ENCODE data around the gene SEC16A.

The SEC16A gene

DNA sequence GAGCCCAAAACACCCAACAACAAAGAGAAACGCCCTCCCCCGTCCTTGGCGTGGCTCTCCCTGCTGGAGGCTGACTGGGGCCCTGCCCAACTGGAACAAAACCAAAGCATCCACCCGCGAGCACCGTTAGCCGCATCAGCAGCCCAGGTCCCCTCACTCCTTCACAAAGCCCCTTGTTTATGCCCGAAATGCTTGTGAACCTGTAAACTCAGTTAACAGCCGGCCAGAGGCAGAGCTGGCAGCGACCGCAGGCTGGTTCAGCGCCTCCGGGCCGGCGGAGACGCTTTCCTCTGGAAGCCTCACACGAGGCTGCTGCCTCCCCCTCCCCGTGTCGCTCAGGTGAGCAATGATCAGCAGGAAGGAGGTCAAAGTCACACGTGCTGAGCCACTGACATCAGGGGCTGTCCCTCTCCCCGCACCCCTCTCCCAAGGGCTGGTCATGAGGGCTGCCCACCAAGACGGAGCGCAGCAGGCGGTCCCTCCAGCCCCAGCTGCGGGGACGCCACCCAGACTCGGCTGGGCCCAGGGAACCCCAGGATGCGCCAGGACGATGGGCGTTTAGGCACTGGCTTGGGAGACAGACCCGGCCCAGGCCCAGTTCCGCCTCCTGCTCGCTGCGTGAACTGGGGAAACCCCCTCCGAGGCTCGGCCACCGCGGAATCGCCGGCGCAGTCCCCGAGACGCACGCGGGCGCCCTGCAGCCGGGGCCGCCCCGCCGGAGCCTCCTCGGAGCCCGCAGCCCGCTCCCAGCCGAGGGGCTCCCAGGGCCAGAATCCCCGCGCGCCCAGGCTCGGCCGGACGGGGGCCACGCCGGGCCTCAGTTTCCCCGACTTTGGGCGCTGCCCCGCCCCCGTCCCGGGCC, 83.4 kb downstream of the SEC16A start:
- DNase-seq: no peak

DNA sequence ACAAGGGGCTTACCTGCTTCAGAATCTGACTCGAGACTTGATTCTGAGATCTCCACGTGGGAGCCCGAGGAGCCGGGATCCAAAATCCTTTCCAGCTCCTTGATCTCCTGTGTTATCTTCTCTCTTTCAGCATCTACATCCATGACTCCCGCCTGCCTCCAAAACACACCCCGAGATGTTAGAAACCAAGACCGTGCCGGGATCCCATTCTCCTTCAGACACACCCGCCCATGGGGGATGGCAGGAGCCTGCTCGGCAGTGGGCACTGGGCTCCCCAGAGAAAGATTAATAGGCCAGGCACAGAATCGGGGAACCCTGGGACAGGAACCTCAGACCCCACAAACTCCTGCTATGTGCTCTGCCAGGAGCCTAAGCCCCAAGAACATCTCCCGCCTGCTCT, 84.6 kb downstream of the SEC16A start:
- DNase-seq: no peak

DNA sequence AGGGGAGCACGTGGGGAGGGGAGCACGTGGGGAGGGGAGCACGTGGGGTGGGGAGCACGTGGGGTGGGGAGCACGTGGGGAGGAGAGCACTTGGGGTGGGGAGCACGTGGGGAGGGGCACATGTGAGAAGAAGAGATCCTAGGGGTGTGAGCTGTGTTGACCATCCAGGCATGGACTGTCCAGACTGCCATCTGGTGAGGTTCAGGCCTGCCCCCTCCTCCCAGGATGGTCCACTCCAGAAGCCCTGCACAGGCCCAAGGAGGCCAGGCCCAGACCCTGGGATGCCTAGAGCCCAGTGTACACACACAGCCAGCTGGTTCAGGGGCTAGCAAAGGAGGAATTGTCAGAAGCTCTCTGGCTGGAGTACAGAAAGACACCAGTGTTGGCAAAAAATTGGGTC, 85.2 kb downstream of the SEC16A start:
- DNase-seq: no peak

DNA sequence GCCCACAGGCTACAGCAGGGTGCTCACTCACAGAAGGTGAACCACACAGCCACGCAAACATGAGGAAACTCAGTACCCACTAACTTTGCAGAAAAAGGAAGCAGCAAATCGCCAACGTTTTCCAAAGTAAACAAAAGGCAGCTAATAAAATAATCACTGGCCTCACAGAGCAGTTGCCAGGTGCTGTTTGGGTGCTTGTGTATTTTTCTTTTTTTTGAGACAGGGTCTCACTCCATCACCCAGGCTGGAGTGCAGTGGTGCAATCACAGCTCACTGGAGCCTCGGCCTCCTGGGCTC, 86.7 kb downstream of the SEC16A start:
- no peak for DNase-seq

DNA sequence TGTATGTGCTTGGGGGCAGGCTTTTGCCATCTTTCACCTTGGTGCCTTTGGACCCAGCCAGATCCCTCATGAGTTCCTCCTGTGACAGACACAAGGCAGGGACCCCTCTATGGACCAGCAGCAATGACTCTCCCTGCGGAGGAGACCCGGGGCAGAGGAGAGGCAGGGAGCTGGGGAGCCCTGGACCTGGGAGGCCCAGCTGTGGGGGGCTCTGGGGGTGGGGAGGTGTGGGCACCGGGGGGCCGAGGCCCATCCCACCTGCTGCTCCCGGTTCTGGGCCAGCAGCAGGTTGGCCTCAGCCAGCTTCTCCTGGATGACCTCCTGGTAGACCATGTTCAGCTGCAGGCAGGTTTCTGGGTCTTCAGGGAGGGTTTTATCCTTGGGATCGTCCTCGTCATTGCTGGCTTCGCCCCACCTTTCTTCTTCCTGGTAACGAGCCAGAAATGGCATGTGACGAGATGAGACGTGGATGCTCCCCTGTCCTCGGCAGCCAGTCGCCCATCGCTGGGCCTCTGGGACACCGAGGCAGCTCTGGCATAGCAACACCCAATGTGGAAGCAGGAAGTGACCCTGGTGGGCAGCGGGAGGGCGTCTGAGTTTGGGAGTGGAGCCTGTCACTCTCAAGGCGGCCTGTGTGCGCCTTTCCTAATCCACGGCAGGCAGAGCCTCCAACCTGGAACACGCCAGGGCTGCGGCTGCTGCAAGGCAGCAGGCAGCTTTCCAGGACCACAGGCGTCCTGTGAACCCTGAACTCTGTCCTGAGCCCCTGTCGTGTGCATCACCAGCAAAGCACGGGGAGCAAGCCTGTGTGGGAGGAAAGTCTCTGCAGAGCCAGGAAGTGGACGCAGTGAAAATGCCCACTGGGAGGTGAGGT, 87.3 kb downstream of the SEC16A start:
- DNase-seq: no peak

DNA sequence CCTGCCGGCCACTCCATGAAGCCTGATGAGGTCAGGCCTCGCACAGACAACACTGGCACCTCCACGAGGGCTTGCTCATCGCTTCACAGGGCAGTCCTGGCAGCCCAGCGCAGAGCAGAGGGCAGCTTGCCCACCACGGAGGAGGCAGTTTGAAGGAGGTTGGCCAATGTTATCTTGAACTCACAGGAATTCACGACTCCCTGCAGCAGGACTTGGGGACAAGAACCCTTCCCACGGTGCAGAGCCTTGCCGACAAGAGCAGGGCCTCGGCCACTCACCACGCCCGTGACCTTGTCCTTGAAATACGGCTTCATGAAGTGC, 87.9 kb downstream of the SEC16A start:
- no peak for DNase-seq

DNA sequence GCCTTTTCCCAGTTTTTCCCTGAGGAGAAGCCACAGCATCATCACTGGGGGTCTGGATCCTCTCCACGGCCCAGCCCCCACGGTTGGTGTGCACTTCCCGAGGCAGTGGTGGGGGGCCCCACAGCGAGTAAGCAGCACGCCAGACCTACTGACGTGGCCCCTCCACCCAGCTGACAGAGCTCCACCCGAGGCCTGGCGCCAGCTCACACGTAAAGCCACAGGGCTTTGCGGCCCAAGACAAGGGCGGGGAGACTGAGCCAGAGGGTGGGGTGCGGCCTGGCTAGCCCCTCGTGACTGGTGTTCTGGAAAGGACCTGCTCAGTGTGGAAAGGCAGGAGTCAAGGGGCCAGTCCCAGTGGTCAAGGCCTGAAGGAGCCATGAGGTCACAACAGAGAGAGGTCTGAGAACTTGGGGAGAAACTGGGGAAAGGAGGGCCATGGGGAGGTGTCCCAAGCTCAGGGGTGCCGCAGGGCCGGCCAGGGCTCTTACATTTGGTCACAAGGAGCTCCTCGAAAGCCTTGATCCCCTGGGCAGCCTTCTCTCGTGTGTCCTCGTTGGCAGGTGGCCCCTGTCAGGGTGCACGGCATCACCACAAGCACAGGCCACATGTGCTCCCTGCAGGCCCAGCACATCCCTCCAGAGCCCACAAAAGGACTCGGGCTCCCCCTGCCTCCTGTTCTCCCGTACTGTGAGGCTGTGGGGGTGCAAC, 88.4 kb downstream of the SEC16A start:
- DNase-seq: no peak

DNA sequence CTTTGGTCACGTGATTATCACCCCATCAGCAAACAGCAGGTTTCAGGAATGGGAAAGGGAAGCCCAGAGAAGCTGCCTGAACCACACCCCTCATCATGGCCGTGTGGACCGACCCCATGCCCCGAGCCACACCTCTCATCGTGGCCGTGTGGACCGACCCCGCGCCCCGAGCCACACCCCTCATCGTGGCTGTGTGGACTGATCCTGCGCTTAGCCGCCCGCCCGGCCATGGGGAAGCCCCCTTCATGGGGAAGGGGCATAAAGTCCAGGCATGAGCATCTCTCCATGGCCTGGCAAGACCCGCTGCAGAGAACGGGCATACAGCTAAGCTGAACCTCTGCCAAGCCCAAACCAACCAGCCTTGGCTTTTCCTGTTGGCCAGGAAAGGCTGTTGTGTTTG, 89.3 kb downstream of the SEC16A start:
- no peak for DNase-seq

DNA sequence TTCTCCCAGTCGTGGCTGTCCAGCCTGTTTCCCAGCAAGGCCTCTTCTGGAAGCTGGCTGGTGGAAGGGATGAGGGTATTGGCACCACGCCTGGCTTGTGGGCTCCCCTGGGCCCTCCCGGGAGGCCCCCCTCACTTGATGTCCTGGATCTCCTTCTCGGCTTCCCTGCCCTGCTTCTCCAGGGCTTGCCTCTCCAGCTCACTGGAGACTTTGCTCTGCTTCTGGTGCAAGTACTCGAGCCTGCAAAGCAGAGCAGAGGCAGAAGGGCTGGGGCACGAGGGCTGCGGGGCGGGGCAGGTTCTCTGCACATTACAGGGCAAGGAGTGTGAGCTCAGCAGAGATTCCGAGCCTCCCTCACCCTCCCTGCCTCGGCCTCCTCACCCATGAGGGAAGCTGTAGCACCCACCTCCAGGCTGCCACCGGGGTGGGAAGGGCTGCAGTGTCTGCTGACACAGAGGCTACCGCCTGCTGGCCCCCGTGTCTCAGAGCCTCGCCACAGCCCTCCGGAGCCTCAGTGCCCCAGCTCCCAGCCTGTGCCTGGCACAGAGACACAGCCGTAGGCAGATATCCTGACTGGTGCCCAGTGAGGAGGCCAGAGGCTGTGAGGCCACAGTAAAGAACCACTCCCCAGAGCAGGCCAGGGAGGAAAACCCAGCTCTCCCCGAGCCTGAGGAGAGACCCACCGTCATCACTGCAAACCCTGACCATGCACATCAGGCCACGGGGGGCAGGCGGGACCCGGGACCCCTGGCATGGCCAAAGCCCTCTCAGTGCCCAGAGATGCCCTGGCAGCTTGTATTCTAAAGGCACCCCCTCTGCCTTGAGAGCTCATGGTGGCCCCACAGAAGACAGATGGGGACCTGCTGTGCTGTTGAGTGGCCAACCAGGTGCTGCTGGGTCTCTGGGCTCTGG, 90.0 kb downstream of the SEC16A start:
- DNase-seq: no peak

DNA sequence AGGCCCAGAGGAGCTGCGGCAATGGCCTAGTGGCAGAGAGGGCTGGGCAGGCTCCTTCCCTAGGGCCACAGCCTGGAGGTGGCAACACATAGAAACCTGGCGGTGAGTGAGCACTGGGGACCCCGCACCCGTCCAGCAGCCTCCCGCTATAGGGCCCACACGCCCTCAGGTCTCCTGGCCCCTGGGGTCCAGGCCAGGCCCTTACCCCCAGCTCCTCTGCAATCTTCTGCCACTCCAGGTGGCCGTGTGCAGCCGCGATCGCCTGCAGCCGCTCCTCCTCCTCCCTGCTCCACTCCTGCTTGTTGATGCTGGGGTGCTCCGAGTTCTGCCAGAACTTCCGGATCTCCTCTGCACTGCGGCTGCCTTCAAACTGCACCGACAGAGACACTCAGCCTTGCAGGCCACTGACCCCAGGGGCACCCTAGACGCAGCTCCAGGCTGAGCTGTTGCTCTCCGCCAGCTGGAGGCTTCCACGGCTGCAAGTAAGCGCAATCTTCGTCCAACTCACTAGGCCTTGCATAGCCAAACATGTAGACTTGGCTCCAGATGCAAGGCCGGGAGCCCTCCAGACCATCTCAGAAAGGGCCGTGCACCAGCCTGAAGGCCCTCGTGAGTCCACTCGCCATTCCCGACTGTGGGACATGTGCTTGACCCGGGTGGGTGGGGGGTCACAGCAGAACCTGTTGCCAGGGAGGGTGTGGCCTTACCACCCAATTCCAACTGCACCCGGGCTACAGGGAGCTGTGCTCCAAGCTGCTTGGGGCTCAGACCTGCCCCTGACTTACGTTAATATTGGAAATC, 90.9 kb downstream of the SEC16A start:
- no peak for DNase-seq
